Dendritic cell treated with granulocyte-macrophage colony-stimulating factor and Interleukin-4, amounts not matched to agents 40 ng/mL and 50 ng/mL, for 4 days (primary cell): Measurements from ENCODE around the gene SWI5.
"Not testable (repeated sequence)": the region's sequence is repeated elsewhere in the genome, so short reads cannot be mapped to it uniquely, and the experiment has no call there.

ENCODE experiments used
- H3K27ac Mint-ChIP-seq: one replicate; pipeline ENCODE4 v1.8.0; 2022; ENCODE audit warnings: mild to moderate bottlenecking, mixed read lengths
- H3K27me3 Mint-ChIP-seq: one replicate; pipeline ENCODE4 v1.8.0; 2022; ENCODE audit warnings: mild to moderate bottlenecking, mixed read lengths
- H3K36me3 Mint-ChIP-seq: one replicate; pipeline ENCODE4 v1.8.0; 2022; ENCODE audit warnings: low read depth, mixed read lengths
- H3K4me1 Mint-ChIP-seq: one replicate; pipeline ENCODE4 v1.8.0; 2022; ENCODE audit warnings: low read depth, mixed read lengths
- H3K4me3 Mint-ChIP-seq: one replicate; pipeline ENCODE4 v1.8.0; 2022; ENCODE audit warnings: mild to moderate bottlenecking, moderate library complexity, mixed read lengths
- H3K9me3 Mint-ChIP-seq: one replicate; pipeline ENCODE4 v1.8.0; 2022; ENCODE audit warnings: mixed read lengths
- intact Hi-C: fragments of 100-400 bp; cut with micrococcal nuclease; formaldehyde crosslinking; loops from one replicate; pipeline ENCODE4 v1.15.0; 2022

Gene SWI5

GRCh38 chr9:128279088-128280073 lies 3.3 kb downstream of the SWI5 start:
- intact Hi-C loops: loop anchor here (10.0 kb wide), 1 partner anchor 65 kb away; no protein-coding TSS in a partner anchor
- Mint-ChIP-seq H3K27ac (peak overlapping the region; percentile 10), H3K4me1 (peaks cover 40% of the 10 kb centered on the region), H3K36me3 (peaks cover 15% of the 10 kb centered on the region)
- H3K27me3 Mint-ChIP-seq, H3K4me3 Mint-ChIP-seq, H3K9me3 Mint-ChIP-seq: not testable (repeated sequence)

- Mint-ChIP-seq H3K9me3 (no peaks in the 10 kb centered on the region), H3K27ac (peak overlapping the region; percentile 10), H3K4me3 (no peak overlapping the region), H3K27me3 (no peaks in the 10 kb centered on the region), H3K36me3 (peaks cover 20% of the 10 kb centered on the region), H3K4me1 (peaks cover 33% of the 10 kb centered on the region)
- intact Hi-C loops: no loop called here
These were observed 4.1 kb downstream of the SWI5 start for GRCh38 chr9:128280084-128280622.

- H3K36me3 Mint-ChIP-seq: peaks cover 20% of the 10 kb centered on the region
- H3K4me3 Mint-ChIP-seq: no peak overlapping the region
- no peaks in the 10 kb centered on the region for H3K27me3 Mint-ChIP-seq
- H3K4me1 Mint-ChIP-seq: peaks cover 17% of the 10 kb centered on the region
- H3K9me3 Mint-ChIP-seq: no peaks in the 10 kb centered on the region
- no peak overlapping the region for H3K27ac Mint-ChIP-seq
- intact Hi-C loops: no loop called here
These were observed 6.4 kb downstream of the SWI5 start for GRCh38 chr9:128282500-128282899.

GRCh38 chr9:128285033-128285784 lies 9.1 kb downstream of the SWI5 start:
- intact Hi-C loops: no loop called here
- Mint-ChIP-seq H3K27ac (peak overlapping the region; percentile 10), H3K9me3 (no peaks in the 10 kb centered on the region), H3K4me1 (peaks cover 2% of the 10 kb centered on the region), H3K4me3 (no peak overlapping the region), H3K36me3 (peaks cover 35% of the 10 kb centered on the region), H3K27me3 (no peaks in the 10 kb centered on the region)

- H3K27me3 Mint-ChIP-seq: no peaks in the 10 kb centered on the region
- no peaks in the 10 kb centered on the region for H3K4me1 Mint-ChIP-seq
- no peaks in the 10 kb centered on the region for H3K9me3 Mint-ChIP-seq
- no peak overlapping the region for H3K4me3 Mint-ChIP-seq
- intact Hi-C loops: no loop called here
- H3K36me3 Mint-ChIP-seq: peaks cover 35% of the 10 kb centered on the region
- H3K27ac Mint-ChIP-seq: no peak overlapping the region
These were observed 10.4 kb downstream of the SWI5 start for GRCh38 chr9:128286440-128286839.

- Mint-ChIP-seq H3K4me3 (no peak overlapping the region), H3K9me3 (no peaks in the 10 kb centered on the region), H3K27me3 (no peaks in the 10 kb centered on the region), H3K4me1 (no peaks in the 10 kb centered on the region), H3K27ac (no peak overlapping the region), H3K36me3 (peaks cover 35% of the 10 kb centered on the region)
- intact Hi-C loops: no loop called here
These were observed 12.4 kb downstream of the SWI5 start for GRCh38 chr9:128288273-128289004.

- Mint-ChIP-seq H3K27ac (no peak overlapping the region), H3K36me3 (peaks cover 20% of the 10 kb centered on the region), H3K27me3 (no peaks in the 10 kb centered on the region), H3K9me3 (no peaks in the 10 kb centered on the region), H3K4me1 (no peaks in the 10 kb centered on the region), H3K4me3 (no peak overlapping the region)
- intact Hi-C loops: no loop called here
These were observed 15.9 kb downstream of the SWI5 start for GRCh38 chr9:128292009-128292408.

GRCh38 chr9:128293091-128293490 lies 17.0 kb downstream of the SWI5 start:
- intact Hi-C loops: no loop called here
- Mint-ChIP-seq H3K36me3 (peaks cover 15% of the 10 kb centered on the region), H3K4me1 (no peaks in the 10 kb centered on the region), H3K27ac (no peak overlapping the region), H3K27me3 (no peaks in the 10 kb centered on the region), H3K4me3 (no peak overlapping the region), H3K9me3 (no peaks in the 10 kb centered on the region)

- intact Hi-C loops: no loop called here
- no peaks in the 10 kb centered on the region for H3K4me1 Mint-ChIP-seq
- peaks cover 4% of the 10 kb centered on the region for H3K36me3 Mint-ChIP-seq
- no peaks in the 10 kb centered on the region for H3K9me3 Mint-ChIP-seq
- H3K27me3 Mint-ChIP-seq: no peaks in the 10 kb centered on the region
- no peak overlapping the region for H3K4me3 Mint-ChIP-seq
- no peak overlapping the region for H3K27ac Mint-ChIP-seq
These were observed 18.1 kb downstream of the SWI5 start for GRCh38 chr9:128294142-128294541.

GRCh38 chr9:128296340-128297220 lies 20.5 kb downstream of the SWI5 start:
- H3K9me3 Mint-ChIP-seq: no peaks in the 10 kb centered on the region
- H3K4me3 Mint-ChIP-seq: no peak overlapping the region

GRCh38 chr9:128297221-128297773 lies 21.2 kb downstream of the SWI5 start:
- intact Hi-C loops: loop anchor here (5.0 kb wide), 1 partner anchor 115 kb away; no protein-coding TSS in a partner anchor
- Mint-ChIP-seq H3K36me3 (no peaks in the 10 kb centered on the region), H3K4me1 (no peaks in the 10 kb centered on the region), H3K27me3 (no peaks in the 10 kb centered on the region), H3K27ac (no peak overlapping the region), H3K4me3 (no peak overlapping the region), H3K9me3 (no peaks in the 10 kb centered on the region)

More at GRCh38 chr9:128296340-128297220, 20.5 kb downstream of the SWI5 start:
- Mint-ChIP-seq H3K36me3 (no peaks in the 10 kb centered on the region), H3K27me3 (no peaks in the 10 kb centered on the region), H3K27ac (no peak overlapping the region), H3K4me1 (no peaks in the 10 kb centered on the region)
- intact Hi-C loops: loop anchor here (5.0 kb wide), 1 partner anchor 116 kb away; no protein-coding TSS in a partner anchor
